ENCODE results near the gene LMF1. TPM values are rescaled to one million over a fixed set of nuclear protein-coding genes. Genes with fewer than 3 reads are reported as not detected.

The LMF1 gene
- total RNA-seq, 1 experiment from 2014 or later = 12.8 TPM

DNA sequence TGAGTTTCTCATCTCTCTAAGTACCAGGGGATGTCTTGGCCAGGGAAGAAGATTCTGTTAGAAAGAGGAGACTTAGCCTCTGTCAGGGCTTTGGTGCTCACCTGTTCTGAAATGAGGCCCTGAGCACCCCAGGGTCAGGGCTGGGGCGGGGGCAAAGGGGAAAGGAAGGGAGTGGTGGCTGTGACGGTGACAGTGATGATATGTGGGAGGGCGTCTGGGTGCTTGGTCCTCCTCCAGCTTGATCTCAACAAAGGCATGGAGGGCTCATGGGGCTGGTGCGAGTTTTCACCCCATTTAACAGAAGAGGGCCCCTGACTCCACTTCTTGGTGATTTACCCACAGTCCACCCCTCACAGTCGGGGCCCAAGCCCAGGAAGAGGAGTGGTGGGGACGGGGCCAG, 25.9 kb upstream of the LMF1 start:
- RAD21 ChIA-PET (ENCODE audit: low non-redundant PET in 1 of 2, low total read pairs in 2 of 2, uncharacterized antibody in 2 of 2, unreplicated experiment in 2 of 2) = no interaction called here
- H3K9ac ChIP-seq (ENCODE audit: low read length) = 0 out of 2 replicates have a peak overlapping the region, but pooled peaks have one; percentile 16
- no peak overlapping the region for H3K4me3 ChIP-seq (replicated peaks in 1 of 2; ENCODE audit: low read depth in 1 of 2, low read length in 2 of 2)
- no peak overlapping the region for H2AFZ ChIP-seq (ENCODE audit: low read depth, low read length, poor library complexity, severe bottlenecking)
- peak overlapping the region; percentile 85 for H3K4me2 ChIP-seq (ENCODE audit: low read length)
- H3K27me3 ChIP-seq (ENCODE audit: insufficient read depth, low read length) = peaks cover 67% of the 10 kb centered on the region
- no TSS peak for BruUV-seq (replicated peaks)
- no peak overlapping the region; the same call in 1 of the 2 replicates for H3K27ac ChIP-seq (ENCODE audit: low read depth, low read length)
- H3K36me3 ChIP-seq (ENCODE audit: control insufficient read depth in 1 of 2, insufficient read depth in 2 of 2, low read length in 2 of 2) = no peaks in the 10 kb centered on the region
- DNase-seq (ENCODE audit: low read depth, low spot score) (no peak), ATAC-seq (no peak)
- H4K20me1 ChIP-seq (ENCODE audit: insufficient read depth) = no peaks in the 10 kb centered on the region
- H3K4me1 ChIP-seq (ENCODE audit: control insufficient read depth in 1 of 2, insufficient read depth in 2 of 2, low read length in 2 of 2) = peaks cover 15 to 18% of the 10 kb centered on the region in 2 experiments
- intact Hi-C loops (cut with micrococcal nuclease) = no loop called here
- TF ChIP-seq, protein P1, sequence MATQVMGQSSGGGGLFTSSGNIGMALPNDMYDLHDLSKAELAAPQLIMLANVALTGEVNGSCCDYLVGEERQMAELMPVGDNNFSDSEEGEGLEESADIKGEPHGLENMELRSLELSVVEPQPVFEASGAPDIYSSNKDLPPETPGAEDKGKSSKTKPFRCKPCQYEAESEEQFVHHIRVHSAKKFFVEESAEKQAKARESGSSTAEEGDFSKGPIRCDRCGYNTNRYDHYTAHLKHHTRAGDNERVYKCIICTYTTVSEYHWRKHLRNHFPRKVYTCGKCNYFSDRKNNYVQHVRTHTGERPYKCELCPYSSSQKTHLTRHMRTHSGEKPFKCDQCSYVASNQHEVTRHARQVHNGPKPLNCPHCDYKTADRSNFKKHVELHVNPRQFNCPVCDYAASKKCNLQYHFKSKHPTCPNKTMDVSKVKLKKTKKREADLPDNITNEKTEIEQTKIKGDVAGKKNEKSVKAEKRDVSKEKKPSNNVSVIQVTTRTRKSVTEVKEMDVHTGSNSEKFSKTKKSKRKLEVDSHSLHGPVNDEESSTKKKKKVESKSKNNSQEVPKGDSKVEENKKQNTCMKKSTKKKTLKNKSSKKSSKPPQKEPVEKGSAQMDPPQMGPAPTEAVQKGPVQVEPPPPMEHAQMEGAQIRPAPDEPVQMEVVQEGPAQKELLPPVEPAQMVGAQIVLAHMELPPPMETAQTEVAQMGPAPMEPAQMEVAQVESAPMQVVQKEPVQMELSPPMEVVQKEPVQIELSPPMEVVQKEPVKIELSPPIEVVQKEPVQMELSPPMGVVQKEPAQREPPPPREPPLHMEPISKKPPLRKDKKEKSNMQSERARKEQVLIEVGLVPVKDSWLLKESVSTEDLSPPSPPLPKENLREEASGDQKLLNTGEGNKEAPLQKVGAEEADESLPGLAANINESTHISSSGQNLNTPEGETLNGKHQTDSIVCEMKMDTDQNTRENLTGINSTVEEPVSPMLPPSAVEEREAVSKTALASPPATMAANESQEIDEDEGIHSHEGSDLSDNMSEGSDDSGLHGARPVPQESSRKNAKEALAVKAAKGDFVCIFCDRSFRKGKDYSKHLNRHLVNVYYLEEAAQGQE (IDR thresholded peaks at IDR 0.05; ENCODE audit: low read depth) = no peak
- no peak for TF ChIP-seq POLR2A (IDR thresholded peaks at IDR 0.05; ENCODE audit: borderline replicate concordance, extremely low read depth, insufficient read depth, insufficient read length)
- H3K79me2 ChIP-seq (ENCODE audit: insufficient read depth, low read length) = no peaks in the 10 kb centered on the region
- CTCF ChIA-PET = no interaction called here
- POLR2A ChIA-PET = no interaction called here
- no peaks in the 10 kb centered on the region; a peak in 1 of 4 replicates for H3K9me3 ChIP-seq (ENCODE audit: control insufficient read depth in 1 of 2, insufficient read depth in 1 of 2, low read depth in 1 of 2, low read length in 2 of 2)
- no peaks in the 10 kb centered on the region for H3K9me2 ChIP-seq (ENCODE audit: insufficient read depth)

DNA sequence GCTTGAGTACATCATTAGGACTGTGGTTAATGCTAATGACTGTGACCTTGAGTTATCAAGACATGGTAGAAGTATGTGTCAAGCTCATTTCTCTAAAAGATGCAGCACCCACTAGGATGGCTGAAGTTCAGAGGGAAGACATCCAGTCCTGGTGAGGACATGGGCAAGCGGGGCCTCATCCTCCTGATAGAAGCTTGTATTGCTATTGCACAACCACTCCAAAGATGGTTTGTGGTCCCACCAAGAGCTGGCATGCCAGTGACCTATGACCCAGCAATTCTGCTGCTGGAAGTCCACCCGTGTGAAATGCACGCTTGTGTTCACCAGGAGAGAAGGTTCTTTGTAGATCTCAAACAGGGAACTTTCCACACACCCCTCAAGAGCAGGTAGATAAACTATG, 25.0 kb upstream of the LMF1 start:
- intact Hi-C loops (cut with micrococcal nuclease) = no loop called here
- ChIA-PET RAD21 (ENCODE audit: low non-redundant PET in 1 of 2, low total read pairs in 2 of 2, uncharacterized antibody in 2 of 2, unreplicated experiment in 2 of 2) (interaction anchor here in 1 of 2 experiments (0.5 kb wide), 1 partner anchor 61 kb away, joined by 4 read pairs; no protein-coding TSS in a partner anchor), POLR2A (no interaction called here), CTCF (no interaction called here)
- TF ChIP-seq YY1 (IDR thresholded peaks at IDR 0.05; ENCODE audit: extremely low read depth, insufficient replicate concordance, low read depth, low read length) (no peak), CEBPB (IDR thresholded peaks at IDR 0.05; ENCODE audit: low read depth) (no peak), FOSL1 (IDR thresholded peaks at IDR 0.05; ENCODE audit: low read depth) (no peak), TCF7L2 (IDR thresholded peaks at IDR 0.05; ENCODE audit: borderline replicate concordance, extremely low read depth, insufficient read depth, insufficient read length) (no peak), SRF (IDR thresholded peaks at IDR 0.05; ENCODE audit: low read depth) (no peak), POLR2A (IDR thresholded peaks at IDR 0.05; ENCODE audit: borderline replicate concordance, extremely low read depth, insufficient read depth, insufficient read length) (no peak), ZFX (IDR thresholded peaks at IDR 0.05) (no peak), EGR1 (IDR thresholded peaks at IDR 0.05; ENCODE audit: low read depth) (no peak)
- TF ChIP-seq, protein P2, sequence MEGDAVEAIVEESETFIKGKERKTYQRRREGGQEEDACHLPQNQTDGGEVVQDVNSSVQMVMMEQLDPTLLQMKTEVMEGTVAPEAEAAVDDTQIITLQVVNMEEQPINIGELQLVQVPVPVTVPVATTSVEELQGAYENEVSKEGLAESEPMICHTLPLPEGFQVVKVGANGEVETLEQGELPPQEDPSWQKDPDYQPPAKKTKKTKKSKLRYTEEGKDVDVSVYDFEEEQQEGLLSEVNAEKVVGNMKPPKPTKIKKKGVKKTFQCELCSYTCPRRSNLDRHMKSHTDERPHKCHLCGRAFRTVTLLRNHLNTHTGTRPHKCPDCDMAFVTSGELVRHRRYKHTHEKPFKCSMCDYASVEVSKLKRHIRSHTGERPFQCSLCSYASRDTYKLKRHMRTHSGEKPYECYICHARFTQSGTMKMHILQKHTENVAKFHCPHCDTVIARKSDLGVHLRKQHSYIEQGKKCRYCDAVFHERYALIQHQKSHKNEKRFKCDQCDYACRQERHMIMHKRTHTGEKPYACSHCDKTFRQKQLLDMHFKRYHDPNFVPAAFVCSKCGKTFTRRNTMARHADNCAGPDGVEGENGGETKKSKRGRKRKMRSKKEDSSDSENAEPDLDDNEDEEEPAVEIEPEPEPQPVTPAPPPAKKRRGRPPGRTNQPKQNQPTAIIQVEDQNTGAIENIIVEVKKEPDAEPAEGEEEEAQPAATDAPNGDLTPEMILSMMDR (IDR thresholded peaks at IDR 0.05 in 2 of 3, conservative IDR thresholded peaks at IDR 0.05 in 1 of 3; ENCODE audit: borderline replicate concordance in 1 of 3, insufficient read depth in 1 of 3, low read depth in 2 of 3, low read length in 2 of 3) = no peak
- TF ChIP-seq, protein P3, sequence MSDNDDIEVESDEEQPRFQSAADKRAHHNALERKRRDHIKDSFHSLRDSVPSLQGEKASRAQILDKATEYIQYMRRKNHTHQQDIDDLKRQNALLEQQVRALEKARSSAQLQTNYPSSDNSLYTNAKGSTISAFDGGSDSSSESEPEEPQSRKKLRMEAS (IDR thresholded peaks at IDR 0.05) = no peak
- Histone ChIP-seq H2AFZ (ENCODE audit: low read depth, low read length, poor library complexity, severe bottlenecking) (no peak overlapping the region), H3K9me3 (ENCODE audit: control insufficient read depth in 1 of 2, insufficient read depth in 1 of 2, low read depth in 1 of 2, low read length in 2 of 2) (no peaks in the 10 kb centered on the region), H3K9ac (ENCODE audit: low read length) (no peak overlapping the region), H3K4me3 (replicated peaks in 1 of 2; ENCODE audit: low read depth in 1 of 2, low read length in 2 of 2) (no peak overlapping the region), H3K79me2 (ENCODE audit: insufficient read depth, low read length) (no peaks in the 10 kb centered on the region), H3K4me1 (ENCODE audit: control insufficient read depth in 1 of 2, insufficient read depth in 2 of 2, low read length in 2 of 2) (peaks cover 15 to 17% of the 10 kb centered on the region in 2 experiments), H4K20me1 (ENCODE audit: insufficient read depth) (no peaks in the 10 kb centered on the region), H3K27me3 (ENCODE audit: insufficient read depth, low read length) (peaks cover 58% of the 10 kb centered on the region), H3K9me2 (ENCODE audit: insufficient read depth) (no peaks in the 10 kb centered on the region), H3K27ac (ENCODE audit: low read depth, low read length) (no peak overlapping the region), H3K4me2 (ENCODE audit: low read length) (no peak overlapping the region), H3K36me3 (ENCODE audit: control insufficient read depth in 1 of 2, insufficient read depth in 2 of 2, low read length in 2 of 2) (no peaks in the 10 kb centered on the region)
- ATAC-seq (no peak), DNase-seq (ENCODE audit: low read depth, low spot score) (no peak)
- BruUV-seq (replicated peaks) = no TSS peak

Measured in HCT116 (cell line).